NCI-H1092 (cell line): ENCODE results near the gene ZNF678.

Experiments
- DNase-seq: peaks from one replicate; lab custom pipeline; 2025; lab: John Stamatoyannopoulos, UW

ZNF678 gene

GRCh38 chr1:227723474-227723873, 160.1 kb downstream of the ZNF678 start:
- DNase-seq, result no peak

DNA sequence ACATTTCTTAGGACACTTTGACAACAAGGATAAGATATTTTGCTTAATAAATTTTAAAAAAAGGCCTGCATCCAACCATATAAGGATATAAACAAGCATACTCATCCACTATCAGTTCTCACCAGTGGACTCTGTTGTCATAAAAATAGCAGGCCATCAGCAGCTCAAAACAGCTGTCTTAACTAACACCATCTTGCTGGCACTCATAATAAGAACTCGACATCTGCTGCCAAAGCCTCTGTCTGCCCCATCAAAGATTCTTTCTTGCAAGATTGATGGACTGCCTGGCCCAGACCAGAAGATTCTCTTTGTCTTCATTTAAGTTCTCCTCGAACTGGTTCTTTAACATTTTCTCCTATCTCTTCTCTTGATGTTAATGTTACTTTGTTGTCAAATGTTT, 161.7 kb downstream of the ZNF678 start:
- no peak for DNase-seq

GRCh38 chr1:227726318-227726717, 163.0 kb downstream of the ZNF678 start:
- no peak for DNase-seq
